HG02571 (cell line): ENCODE results near the gene LHB.

ENCODE experiments used
- ATAC-seq: cut with Tn5 transposase; IDR thresholded peaks from one replicate; pipeline ENCODE4 v1.9.1; 2021; ENCODE audit warnings: mild to moderate bottlenecking, moderate library complexity; ENCODE audit not compliant: unreplicated experiment

Gene LHB

DNA sequence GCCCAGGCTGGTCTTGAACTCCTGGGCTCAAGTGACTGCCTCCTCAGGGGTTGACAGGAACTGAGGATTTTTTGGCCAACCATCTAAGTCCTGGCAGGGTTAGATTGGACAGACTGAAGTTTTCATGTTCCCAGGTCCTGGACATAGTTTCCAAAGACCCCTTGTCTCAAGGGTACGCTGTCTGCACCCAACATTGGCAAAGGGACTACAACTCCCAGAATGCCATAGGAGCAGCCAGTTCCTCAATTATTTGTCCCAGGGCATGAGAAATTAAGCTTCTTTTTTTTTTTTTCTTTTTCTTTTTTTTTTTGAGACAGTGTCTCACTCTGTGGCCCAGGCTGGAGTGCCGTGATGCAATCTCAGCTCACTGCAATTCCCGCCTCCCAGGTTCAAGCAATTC is 30.7 kb downstream of the LHB start:
- ATAC-seq: no peak

DNA sequence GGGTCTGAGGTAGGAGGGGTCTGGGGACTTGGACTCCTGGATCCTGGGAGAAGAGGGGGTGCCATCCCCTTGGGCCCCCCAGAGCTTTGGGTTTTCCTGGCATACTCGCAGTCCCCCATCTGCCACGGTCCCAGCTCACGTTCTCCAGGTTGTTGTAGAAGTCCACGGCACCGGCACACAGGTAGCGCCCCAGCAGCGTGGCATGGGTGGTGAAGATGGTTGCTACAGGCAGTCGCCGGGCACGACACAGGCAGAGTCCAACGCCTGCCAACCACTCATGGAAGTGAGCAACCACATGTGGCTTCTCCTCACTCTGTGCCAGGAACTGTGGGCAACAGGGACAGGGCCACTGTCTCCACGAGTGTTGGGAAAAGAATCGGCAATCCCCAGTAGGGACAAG is 31.2 kb downstream of the LHB start:
- ATAC-seq: no peak

DNA sequence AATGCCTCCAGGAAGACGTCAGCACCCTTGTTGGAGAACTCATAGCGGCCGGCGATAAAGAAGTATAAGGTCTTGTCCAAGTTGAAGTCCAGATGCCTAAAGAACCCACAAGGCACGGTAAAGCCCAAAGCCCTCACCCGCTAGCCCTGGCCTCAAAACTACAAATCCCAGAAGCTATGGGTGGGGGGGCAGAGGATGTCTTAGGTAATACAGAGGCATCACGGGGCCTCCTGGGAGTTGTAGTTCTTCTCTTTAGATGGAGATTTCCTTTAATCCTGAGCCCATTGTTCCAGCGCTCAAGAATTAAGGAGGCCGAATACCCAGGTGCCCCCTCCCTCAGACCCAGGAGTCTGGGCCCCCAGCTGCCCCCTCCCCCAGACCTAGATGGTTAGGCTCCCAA is 34.6 kb downstream of the LHB start:
- ATAC-seq: no peak

DNA sequence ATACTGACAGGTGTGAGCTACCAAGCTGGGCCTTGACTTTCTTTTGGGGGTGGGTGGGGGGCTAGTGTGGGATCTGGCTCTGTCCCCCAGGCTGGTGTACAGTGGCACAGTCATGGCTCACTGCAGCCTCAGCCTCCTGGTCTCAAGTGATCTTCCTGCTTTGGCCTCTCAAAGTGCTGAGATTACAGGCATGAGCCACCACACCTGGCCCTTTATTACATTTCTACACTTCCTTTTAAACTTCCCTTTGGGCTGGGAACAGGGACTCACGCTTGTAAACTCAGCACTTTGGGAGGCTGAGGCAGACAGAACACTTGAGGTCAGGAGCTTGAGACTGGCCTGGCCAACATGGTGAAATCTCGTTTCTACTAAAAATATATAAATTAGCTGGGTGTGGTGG is 39.8 kb downstream of the LHB start:
- ATAC-seq: no peak

DNA sequence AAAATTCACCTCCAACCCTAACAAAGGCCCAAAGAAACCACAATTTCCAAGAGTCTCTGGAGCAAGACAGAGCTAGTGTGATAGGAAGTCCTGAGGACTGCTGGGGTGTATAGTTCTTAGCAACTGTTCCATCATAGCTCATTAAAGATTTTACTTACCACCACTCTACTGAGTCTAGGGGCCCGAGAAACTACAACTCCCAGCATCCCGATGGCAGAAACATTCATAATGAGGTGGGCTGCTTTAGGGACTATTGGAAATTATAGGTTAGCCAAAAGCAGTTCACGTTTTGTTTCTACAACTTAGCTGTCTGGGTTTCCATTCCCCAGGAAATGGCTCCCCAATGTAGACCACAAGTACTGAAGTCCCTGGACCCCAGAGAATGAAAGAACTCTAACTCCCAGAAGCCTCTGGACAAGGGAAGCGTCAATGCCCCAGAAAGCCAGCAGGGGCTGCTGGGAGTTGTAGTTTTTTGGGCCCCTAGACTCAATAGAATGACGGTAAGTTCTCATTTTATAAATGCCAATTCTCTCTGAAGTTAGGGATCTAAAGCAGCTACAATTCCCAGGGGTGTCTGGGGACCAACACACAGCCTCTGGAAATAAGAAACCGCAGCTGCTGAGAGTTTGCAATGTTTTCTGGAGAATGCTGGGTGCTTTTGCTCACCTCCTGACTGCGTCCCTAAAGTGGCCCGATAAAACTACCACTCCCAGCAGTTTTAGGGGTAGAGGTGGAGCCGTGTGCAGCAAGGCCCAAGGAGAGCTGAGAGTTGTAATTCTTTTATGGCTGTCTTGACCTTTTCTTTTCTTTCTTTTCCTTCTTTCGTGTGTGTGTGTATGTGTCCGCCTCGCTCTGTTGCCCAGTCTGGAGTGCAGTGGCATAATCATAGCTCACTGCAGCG is 40.7 kb downstream of the LHB start:
- ATAC-seq: no peak

DNA sequence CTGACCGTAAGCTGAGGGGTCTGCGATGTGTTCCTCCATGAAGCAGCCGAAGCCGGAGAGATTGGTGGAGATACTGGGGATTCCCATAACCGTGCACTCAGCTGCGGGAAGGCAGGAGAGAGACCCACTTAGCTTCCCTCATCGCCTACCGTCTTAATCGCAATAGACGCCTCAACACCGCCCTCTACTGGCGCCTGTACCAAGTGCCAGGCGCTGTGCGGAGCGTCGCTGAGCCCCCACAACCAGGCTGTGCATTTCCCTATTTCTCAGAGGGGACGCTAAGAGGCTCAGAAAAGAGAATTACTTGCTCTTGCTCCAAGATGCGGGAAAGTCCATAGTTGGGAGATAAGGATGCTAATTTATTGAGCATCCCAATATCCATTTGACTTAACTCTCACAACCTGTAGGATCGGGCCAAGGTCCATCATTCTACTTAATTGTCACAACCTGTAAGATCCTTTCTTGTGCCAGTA is 45.9 kb downstream of the LHB start:
- no peak for ATAC-seq

DNA sequence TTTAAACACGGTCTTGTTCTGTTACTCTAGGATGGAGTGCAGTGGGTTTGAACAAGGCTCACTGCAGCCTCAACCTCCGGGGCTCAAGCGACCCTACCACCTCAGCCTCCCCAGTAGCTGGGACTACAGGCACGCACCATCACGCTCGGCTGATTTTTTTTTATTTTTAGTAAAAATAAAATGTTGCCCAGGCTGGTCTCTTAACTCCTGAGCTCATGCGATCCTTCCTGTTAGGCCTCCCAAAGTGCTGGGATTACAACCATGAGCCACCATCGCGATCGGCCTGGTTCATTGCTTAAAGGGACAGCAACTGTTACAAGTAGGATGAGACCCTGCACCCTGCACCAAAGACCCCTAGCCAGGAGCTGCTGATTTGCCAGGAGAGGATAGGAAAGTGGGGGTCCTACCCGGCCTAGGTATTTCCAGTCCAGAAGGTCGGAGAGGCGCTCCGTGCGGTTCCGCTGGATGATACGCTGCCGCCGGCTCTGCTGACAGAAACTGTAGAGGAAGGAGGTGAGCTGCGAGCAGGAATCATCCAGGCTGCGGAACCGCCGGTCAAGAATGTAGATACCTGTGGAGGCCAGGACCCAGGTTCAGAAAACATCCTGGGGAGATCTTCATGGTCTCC is 46.6 kb downstream of the LHB start:
- ATAC-seq: no peak

DNA sequence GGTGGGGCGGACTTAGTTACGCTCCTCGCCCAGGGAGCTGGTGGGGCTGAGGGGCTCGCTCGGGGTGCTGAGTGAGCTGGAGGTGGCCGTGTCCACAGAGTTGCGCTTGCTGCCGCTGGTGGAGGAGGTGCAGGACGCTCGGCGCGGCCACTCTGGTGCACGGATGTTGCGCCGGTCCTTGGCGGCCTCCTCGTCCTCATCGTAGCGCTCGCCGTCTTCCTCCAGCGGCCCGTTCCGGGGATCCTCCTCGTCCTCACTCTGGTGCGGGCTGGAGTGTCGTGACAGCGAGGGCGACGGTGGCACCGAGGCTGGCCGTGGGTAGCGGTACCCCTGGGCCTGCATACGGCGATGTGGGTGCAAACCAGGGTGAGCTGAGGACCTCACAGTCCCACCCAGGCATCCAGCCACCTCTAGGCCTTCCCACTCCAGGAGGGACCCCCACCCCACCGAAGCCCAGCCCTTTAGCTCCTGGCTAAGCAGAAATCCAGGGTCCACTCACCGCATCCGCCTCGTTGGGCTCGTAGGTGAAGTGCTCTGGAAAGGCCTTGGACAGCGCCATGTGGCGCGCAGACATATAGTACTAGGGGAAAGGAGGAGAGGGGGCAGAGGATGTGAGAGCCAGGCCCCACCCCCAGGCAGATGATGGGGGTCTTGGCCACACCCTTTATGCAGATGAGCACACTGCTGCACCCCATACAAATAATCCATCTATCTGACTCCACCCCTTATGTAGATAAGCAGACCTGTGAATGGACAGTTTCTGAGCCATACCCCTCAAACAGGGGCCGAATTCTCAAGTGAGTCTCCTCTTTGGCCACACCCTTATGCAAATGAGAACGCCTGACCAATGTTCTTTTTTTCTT is 47.4 kb downstream of the LHB start:
- ATAC-seq: no peak

DNA sequence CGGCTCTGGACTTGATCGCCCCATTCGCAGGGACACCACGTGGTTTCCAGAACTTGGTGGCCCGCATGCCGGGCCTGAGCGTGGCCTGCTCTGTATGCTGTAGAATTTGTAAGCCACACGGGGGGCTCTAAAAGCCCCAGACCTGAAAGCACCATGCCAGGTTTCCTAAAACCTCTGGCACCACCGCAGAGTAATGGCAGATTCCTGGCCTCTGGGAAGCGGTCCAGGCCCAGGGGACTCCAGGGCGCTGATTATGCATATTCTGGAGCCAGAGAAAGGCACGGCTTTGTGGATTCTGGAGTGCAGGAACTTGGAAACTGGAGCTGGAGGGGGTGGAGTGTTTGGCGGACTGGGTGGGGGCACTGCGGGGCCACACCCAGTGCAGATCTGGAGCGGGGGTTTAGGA is 48.1 kb downstream of the LHB start:
- no peak for ATAC-seq

DNA sequence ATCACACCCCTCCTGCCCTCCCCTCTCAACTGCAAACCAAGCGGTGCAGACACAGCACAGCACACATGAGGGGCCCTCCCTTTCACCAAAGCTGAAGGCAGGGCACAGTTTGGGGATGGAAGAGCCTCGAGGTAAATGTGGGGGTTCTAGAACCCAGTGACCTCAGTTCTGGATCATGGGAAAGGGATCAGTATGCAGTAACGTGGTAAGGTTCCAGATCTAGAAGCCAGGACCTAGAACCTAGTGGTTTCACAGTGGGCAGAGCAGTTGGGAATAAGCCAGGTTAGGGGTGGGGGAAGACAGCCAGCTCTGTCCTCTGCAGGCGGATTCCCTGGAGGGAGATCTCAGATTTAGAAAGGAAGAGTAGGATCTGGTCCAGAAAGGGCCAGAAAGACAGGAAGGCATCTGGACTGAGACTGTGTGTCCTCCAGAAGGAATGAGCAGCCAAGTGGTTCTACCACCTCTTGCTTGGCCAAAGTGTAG is 48.7 kb downstream of the LHB start:
- ATAC-seq: no peak

DNA sequence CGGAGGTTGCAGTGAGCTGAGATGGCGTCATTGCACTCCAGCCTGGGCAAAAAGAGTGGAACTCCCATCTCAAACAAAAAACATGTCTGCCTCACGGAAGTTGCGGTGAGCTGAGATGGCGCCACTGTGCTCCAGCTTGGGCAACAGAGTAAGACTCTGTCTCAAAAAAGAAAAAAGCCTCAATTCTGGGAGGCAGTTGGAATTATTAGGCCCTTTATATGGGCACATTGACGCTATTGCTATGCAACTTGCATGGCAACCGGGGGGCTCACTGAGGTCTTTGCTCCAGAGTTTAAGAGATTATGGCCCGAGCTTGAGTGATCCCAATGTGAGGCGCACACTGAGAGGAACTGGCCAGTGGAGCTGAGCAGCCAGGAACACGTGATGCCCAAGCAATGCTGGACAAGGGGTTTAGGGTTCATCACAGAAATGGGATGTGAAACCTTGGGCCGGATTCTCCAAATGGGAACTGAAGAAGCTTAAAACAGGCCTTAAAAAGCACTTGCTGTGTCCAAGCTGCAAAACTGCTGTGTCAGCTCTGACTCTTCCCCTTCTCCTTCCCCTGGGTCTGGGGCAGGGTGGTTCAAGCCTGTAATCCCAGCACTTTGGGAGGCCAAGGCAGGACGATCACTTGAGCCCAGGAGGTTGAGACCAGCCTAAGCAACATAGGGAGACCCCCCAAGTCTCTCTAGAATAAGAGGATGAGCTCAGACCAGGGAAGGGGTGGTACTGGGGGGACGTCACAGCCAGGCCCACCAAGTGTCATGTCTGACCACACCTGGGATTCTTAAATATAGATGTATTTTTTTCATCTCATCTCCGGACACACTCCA is 49.3 kb downstream of the LHB start:
- ATAC-seq: no peak

DNA sequence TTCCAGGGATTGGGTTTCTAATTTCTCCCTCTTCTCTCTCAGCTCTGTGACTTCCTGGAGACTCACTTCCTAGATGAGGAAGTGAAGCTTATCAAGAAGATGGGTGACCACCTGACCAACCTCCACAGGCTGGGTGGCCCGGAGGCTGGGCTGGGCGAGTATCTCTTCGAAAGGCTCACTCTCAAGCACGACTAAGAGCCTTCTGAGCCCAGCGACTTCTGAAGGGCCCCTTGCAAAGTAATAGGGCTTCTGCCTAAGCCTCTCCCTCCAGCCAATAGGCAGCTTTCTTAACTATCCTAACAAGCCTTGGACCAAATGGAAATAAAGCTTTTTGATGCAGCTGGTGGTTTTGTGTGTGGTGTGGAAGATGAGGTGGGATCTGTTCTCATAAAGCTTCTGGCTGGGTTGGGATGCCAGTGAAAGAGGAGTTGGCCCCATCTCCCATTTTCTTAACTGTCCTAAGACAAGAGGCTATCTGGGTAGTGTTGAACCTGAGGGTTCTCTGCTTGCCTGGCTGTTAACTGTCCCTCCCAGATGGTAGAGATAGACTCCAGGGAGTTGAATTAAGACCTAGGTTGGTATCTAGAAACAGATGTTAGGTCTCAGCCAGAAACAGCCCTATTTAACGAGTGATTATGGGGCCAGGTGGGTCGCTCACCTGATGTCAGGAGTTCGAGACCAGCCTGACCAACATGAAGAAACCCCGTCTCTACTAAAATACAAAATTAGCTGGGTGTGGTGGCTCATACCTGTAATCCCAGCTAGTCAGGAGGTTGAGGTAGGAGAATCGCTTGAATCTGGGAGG is 50.1 kb downstream of the LHB start:
- no peak for ATAC-seq
